HepG2 (cell line): ENCODE measurements around the gene H1-8. TPM values are rescaled to one million over a fixed set of nuclear protein-coding genes. Genes with fewer than 3 reads are reported as not detected.

Experiments
- AKAP8 ChIP-seq: sonication (generic); formaldehyde crosslinking; IDR thresholded peaks from 2 replicates; pipeline ENCODE4 v1.5.1; 2020; ENCODE audit warnings: mild to moderate bottlenecking, missing genetic modification reagents
- EED ChIP-seq: sonication (generic); formaldehyde crosslinking; IDR thresholded peaks from 2 replicates; pipeline ENCODE4 v1.5.0; 2020; ENCODE audit warnings: mild to moderate bottlenecking, missing genetic modification reagents
- ETV6 ChIP-seq: sonication (generic); formaldehyde crosslinking; conservative IDR thresholded peaks from 2 replicates; pipeline ENCODE4 v1.4.0; 2020; ENCODE audit warnings: missing genetic modification reagents
- KDM1A ChIP-seq: IDR thresholded peaks from 2 replicates; pipeline ENCODE4 v1.6.1; 2016; ENCODE audit warnings: missing compliant biosample characterization
- MAZ ChIP-seq, 2 experiments: sonication (generic) in 1 of 2; formaldehyde crosslinking in 1 of 2; IDR thresholded peaks; 2 replicates each; pipeline versions ENCODE4 v1.5.0 to v1.6.1; 2012 to 2020; ENCODE audit warnings: low read depth in 2 of 2, mild to moderate bottlenecking in 2 of 2, borderline replicate concordance in 1 of 2, improper control_type of control experiment in 1 of 2, low read length in 1 of 2, missing genetic modification reagents in 1 of 2, moderate library complexity in 1 of 2
- MYPOP ChIP-seq: sonication (generic); formaldehyde crosslinking; IDR thresholded peaks from 2 replicates; pipeline ENCODE4 v1.8.1; 2023; ENCODE audit warnings: mild to moderate bottlenecking, moderate library complexity, missing genetic modification reagents
- NCOA1 ChIP-seq: sonication (generic); formaldehyde crosslinking; IDR thresholded peaks from 2 replicates; pipeline ENCODE4 v1.9.0; 2021; ENCODE audit warnings: missing genetic modification reagents
- NFE2 ChIP-seq: sonication (generic); formaldehyde crosslinking; IDR thresholded peaks from 2 replicates; pipeline ENCODE4 v1.4.0; 2020; ENCODE audit warnings: missing genetic modification reagents
- SUZ12 ChIP-seq: fragments of 150-350 bp; IDR thresholded peaks from 2 replicates; pipeline ENCODE4 v1.6.1; 2014; ENCODE audit warnings: low read depth, low read length
- TCF12 ChIP-seq, 2 experiments: fragments of 450-650 bp in 1 of 2; sonication (generic) in 1 of 2; formaldehyde crosslinking in 1 of 2; IDR thresholded peaks; 2 replicates each; pipeline versions ENCODE4 v1.6.1 to v1.8.0; 2017 to 2022; ENCODE audit warnings: antibody characterized with exemption in 1 of 2, mild to moderate bottlenecking in 1 of 2, missing genetic modification reagents in 1 of 2, moderate library complexity in 1 of 2
- THAP11 ChIP-seq: IDR thresholded peaks from 2 replicates; pipeline ENCODE4 v1.6.1; 2016; ENCODE audit warnings: missing biosample characterization, missing genetic modification reagents
- TMF1 ChIP-seq: sonication (generic); formaldehyde crosslinking; IDR thresholded peaks from 2 replicates; pipeline ENCODE4 v1.8.1; 2022; ENCODE audit warnings: low read depth, missing genetic modification reagents
- TP53 ChIP-seq: sonication (generic); formaldehyde crosslinking; conservative IDR thresholded peaks from 2 replicates; pipeline ENCODE4 v1.4.0; 2020; ENCODE audit warnings: missing genetic modification reagents
- U2AF2 ChIP-seq: fragments of 200-400 bp; formaldehyde crosslinking; IDR thresholded peaks from 2 replicates; pipeline ENCODE4 v1.6.1; 2017; ENCODE audit warnings: low read depth, mild to moderate bottlenecking, low read length
- ZBTB1 ChIP-seq: sonication (generic); formaldehyde crosslinking; IDR thresholded peaks from 2 replicates; pipeline ENCODE4 v1.4.0; 2020; ENCODE audit warnings: missing genetic modification reagents, borderline replicate concordance
- ZBTB4 ChIP-seq: sonication (generic); formaldehyde crosslinking; IDR thresholded peaks from 2 replicates; pipeline ENCODE4 v1.4.0; 2020; ENCODE audit warnings: missing genetic modification reagents, mild to moderate bottlenecking, borderline replicate concordance
- ZFX ChIP-seq: sonication (generic); formaldehyde crosslinking; IDR thresholded peaks from 2 replicates; pipeline ENCODE4 v1.4.0; 2020; ENCODE audit warnings: mild to moderate bottlenecking, low read depth, missing genetic modification reagents, moderate library complexity
- ZNF253 ChIP-seq: sonication (generic); formaldehyde crosslinking; IDR thresholded peaks from 2 replicates; pipeline ENCODE4 v1.8.0; 2022; ENCODE audit warnings: mild to moderate bottlenecking, missing genetic modification reagents, borderline replicate concordance
- ZNF329 ChIP-seq: sonication (generic); formaldehyde crosslinking; IDR thresholded peaks from 2 replicates; pipeline ENCODE4 v1.9.0; 2021; ENCODE audit warnings: low read depth, mild to moderate bottlenecking, missing genetic modification reagents
- ZNF552 ChIP-seq: sonication (generic); formaldehyde crosslinking; IDR thresholded peaks from 2 replicates; pipeline ENCODE4 v1.9.0; 2022; ENCODE audit warnings: missing genetic modification reagents, mild to moderate bottlenecking, borderline replicate concordance
- ZNF672 ChIP-seq: sonication (generic); formaldehyde crosslinking; IDR thresholded peaks from 2 replicates; pipeline ENCODE4 v1.8.1; 2022; ENCODE audit warnings: missing genetic modification reagents
- polyA plus RNA-seq, 8 experiments: library from polyadenylated mRNA; depleted of rRNA in 3 of 8; stranded (reverse) in 7 of 8; unstranded in 1 of 8; fragments of >200 nt; fragmentation: Illumina TruSeq in 4 of 8; extraction: Trizol in 4 of 8; gene quantifications; 2 replicates each; pipeline versions ENCODE4 v1.2.1 to v1.2.3, GENCODE V29; 2011 to 2016; ENCODE audit warnings: low read depth in 4 of 8, missing spikeins in 1 of 8, mixed read lengths in 1 of 8; ENCODE audit not compliant: insufficient read depth in 1 of 8
- total RNA-seq, 5 experiments: library from RNA; depleted of rRNA; stranded (reverse); fragments of >200 nt; fragmentation: Illumina TruSeq; extraction: Trizol; gene quantifications; 2 replicates each; pipeline ENCODE4 v1.2.3, GENCODE V29; 2016; ENCODE audit warnings: low read depth in 1 of 5
- TF ChIP-seq, protein P1 (sequence below): IDR thresholded peaks from 2 replicates; pipeline ENCODE4 v1.6.1; 2018; ENCODE audit warnings: missing genetic modification reagents, mild to moderate bottlenecking, missing compliant biosample characterization
- TF ChIP-seq, protein P2 (sequence below): sonication (generic); formaldehyde crosslinking; IDR thresholded peaks from 2 replicates; pipeline ENCODE4 v1.5.1; 2020; ENCODE audit warnings: missing genetic modification reagents, mild to moderate bottlenecking, borderline replicate concordance

H1-8 gene
- total and polyA plus RNA-seq, 2 of the 13 experiments (the other 11 are each of a cell fraction or from before 2014, with no cell fraction given) = 0.08 TPM; not detected in 1

GRCh38 chr3:129595544-129596193, 52.7 kb downstream of the H1-8 start (continued):
- TF ChIP-seq, protein P1, sequence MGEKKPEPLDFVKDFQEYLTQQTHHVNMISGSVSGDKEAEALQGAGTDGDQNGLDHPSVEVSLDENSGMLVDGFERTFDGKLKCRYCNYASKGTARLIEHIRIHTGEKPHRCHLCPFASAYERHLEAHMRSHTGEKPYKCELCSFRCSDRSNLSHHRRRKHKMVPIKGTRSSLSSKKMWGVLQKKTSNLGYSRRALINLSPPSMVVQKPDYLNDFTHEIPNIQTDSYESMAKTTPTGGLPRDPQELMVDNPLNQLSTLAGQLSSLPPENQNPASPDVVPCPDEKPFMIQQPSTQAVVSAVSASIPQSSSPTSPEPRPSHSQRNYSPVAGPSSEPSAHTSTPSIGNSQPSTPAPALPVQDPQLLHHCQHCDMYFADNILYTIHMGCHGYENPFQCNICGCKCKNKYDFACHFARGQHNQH (CRISPR knock-in tag) = no peak
- TF ChIP-seq ZBTB1 (CRISPR knock-in tag) (no peak), ZBTB4 (CRISPR knock-in tag) (no peak), ZNF552 (CRISPR knock-in tag) (no peak), TMF1 (no peak), ZNF253 (CRISPR knock-in tag) (no peak), EED (0 out of 2 replicates have a peak, but pooled peaks have one; percentile 21), TCF12 (IDR thresholded peaks at IDR 0.05) (no peak), TCF12 (CRISPR knock-in tag; IDR thresholded peaks at IDR 0.05) (no peak), ZFX (CRISPR knock-in tag) (no peak; the same call in 1 of the 2 replicates), MAZ (IDR thresholded peaks at IDR 0.05; ENCODE audit: borderline replicate concordance, low read depth, low read length) (no peak), MAZ (CRISPR knock-in tag; IDR thresholded peaks at IDR 0.05; ENCODE audit: low read depth) (no peak), NCOA1 (CRISPR knock-in tag) (0 out of 2 replicates have a peak, but pooled peaks have one; percentile 22), AKAP8 (0 out of 2 replicates have a peak, but pooled peaks have one; percentile 68), ZNF672 (no peak), ZNF329 (CRISPR knock-in tag) (no peak), U2AF2 (no peak), THAP11 (no peak), MYPOP (CRISPR knock-in tag) (no peak), TP53 (CRISPR knock-in tag) (no peak), NFE2 (CRISPR knock-in tag) (no peak), SUZ12 (no peak), ETV6 (CRISPR knock-in tag) (no peak), KDM1A (CRISPR knock-in tag) (peak; percentile 96)
- TF ChIP-seq, protein P2, sequence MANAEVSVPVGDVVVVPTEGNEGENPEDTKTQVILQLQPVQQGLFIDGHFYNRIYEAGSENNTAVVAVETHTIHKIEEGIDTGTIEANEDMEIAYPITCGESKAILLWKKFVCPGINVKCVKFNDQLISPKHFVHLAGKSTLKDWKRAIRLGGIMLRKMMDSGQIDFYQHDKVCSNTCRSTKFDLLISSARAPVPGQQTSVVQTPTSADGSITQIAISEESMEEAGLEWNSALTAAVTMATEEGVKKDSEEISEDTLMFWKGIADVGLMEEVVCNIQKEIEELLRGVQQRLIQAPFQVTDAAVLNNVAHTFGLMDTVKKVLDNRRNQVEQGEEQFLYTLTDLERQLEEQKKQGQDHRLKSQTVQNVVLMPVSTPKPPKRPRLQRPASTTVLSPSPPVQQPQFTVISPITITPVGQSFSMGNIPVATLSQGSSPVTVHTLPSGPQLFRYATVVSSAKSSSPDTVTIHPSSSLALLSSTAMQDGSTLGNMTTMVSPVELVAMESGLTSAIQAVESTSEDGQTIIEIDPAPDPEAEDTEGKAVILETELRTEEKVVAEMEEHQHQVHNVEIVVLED = no peak
